PFSK-1 (cell line): ENCODE results near the gene UBASH3A.

Source experiments
- FOXP2 ChIP-seq: optimal IDR thresholded peaks from 2 replicates; pipeline ENCODE3; 2011; ENCODE audit warnings: borderline replicate concordance, control low read depth, inconsistent platforms; ENCODE audit not compliant: insufficient read depth; ENCODE audit errors: extremely low read length, extremely low read depth
- POLR2AphosphoS5 ChIP-seq: IDR thresholded peaks from 2 replicates; pipeline ENCODE4 v1.6.1; 2012; ENCODE audit warnings: low read depth, mild to moderate bottlenecking, control low read depth, low read length, moderate library complexity
- SIN3A ChIP-seq: IDR thresholded peaks from 2 replicates; pipeline ENCODE4 v1.6.1; 2012; ENCODE audit warnings: mild to moderate bottlenecking, low read length, moderate library complexity, borderline replicate concordance; ENCODE audit not compliant: insufficient read depth
- TAF1 ChIP-seq: IDR thresholded peaks from 2 replicates; pipeline ENCODE4 v1.6.1; 2012; ENCODE audit warnings: low read length, control low read depth, borderline replicate concordance; ENCODE audit not compliant: insufficient read depth
- TF ChIP-seq, protein P1 (sequence below), 2 experiments: IDR thresholded peaks; 2 replicates each; pipeline versions ENCODE4 v1.6.1 to v1.8.0; 2011 to 2012; ENCODE audit warnings: low read depth in 2 of 2, low read length in 2 of 2, control low read depth in 1 of 2, inconsistent platforms in 1 of 2, mild to moderate bottlenecking in 1 of 2, moderate library complexity in 1 of 2; ENCODE audit not compliant: insufficient read depth in 1 of 2

UBASH3A gene

DNA sequence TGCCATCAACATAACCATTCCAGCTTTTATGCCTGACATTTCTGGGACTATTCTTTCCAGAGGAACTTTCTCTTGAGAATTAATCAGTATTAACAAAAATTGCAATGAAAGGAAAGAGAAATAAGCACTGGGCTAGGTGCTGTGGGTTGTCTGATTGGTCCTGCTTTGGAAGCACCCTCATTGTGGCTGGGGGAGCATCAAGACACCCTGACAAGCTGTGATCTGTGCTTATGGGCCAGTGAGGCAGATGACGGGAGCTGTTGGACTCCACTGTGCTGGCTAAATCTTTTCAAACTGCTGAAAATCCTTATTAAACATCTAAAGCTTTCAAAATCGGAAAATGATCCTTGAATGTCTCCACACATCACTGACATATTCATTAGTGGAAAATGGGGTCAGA is 20.0 kb downstream of the UBASH3A start:
- no peak for TF ChIP-seq TAF1
- no peak for TF ChIP-seq SIN3A
- no peak for TF ChIP-seq FOXP2
- no peak for TF ChIP-seq POLR2AphosphoS5
- TF ChIP-seq, protein P1, sequence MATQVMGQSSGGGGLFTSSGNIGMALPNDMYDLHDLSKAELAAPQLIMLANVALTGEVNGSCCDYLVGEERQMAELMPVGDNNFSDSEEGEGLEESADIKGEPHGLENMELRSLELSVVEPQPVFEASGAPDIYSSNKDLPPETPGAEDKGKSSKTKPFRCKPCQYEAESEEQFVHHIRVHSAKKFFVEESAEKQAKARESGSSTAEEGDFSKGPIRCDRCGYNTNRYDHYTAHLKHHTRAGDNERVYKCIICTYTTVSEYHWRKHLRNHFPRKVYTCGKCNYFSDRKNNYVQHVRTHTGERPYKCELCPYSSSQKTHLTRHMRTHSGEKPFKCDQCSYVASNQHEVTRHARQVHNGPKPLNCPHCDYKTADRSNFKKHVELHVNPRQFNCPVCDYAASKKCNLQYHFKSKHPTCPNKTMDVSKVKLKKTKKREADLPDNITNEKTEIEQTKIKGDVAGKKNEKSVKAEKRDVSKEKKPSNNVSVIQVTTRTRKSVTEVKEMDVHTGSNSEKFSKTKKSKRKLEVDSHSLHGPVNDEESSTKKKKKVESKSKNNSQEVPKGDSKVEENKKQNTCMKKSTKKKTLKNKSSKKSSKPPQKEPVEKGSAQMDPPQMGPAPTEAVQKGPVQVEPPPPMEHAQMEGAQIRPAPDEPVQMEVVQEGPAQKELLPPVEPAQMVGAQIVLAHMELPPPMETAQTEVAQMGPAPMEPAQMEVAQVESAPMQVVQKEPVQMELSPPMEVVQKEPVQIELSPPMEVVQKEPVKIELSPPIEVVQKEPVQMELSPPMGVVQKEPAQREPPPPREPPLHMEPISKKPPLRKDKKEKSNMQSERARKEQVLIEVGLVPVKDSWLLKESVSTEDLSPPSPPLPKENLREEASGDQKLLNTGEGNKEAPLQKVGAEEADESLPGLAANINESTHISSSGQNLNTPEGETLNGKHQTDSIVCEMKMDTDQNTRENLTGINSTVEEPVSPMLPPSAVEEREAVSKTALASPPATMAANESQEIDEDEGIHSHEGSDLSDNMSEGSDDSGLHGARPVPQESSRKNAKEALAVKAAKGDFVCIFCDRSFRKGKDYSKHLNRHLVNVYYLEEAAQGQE (IDR thresholded peaks at IDR 0.05; ENCODE audit: insufficient read depth in 1 of 2, low read depth in 2 of 2, low read length in 2 of 2) = no peak

GRCh38 chr21:42424914-42425541 is 21.3 kb downstream of the UBASH3A start:
- no peak for TF ChIP-seq FOXP2
- no peak for TF ChIP-seq SIN3A
- TF ChIP-seq, protein P1 (IDR thresholded peaks at IDR 0.05; ENCODE audit: insufficient read depth in 1 of 2, low read depth in 2 of 2, low read length in 2 of 2) = no peak
- TF ChIP-seq TAF1 = no peak
- no peak for TF ChIP-seq POLR2AphosphoS5

DNA sequence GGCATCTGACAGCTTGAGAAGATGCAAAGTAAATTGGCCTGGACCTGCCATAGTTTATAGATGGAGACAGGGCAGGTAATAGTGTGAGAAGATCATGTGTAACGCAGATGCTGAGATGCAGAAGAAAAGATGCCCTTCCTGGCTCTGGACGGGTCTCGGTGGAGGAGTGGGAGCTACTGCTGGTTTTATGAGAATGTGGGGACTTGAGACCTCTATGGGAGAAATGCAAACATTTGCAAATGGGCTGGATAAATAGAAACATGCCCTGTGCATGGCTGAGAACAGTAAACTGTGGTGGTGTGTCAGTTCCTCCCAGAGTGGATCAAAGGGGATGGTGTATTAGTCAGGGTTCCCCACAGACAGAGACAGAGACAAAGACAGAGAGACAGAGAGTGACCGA is 21.9 kb downstream of the UBASH3A start:
- TF ChIP-seq POLR2AphosphoS5 (no peak), FOXP2 (no peak), TAF1 (no peak), SIN3A (no peak)
- TF ChIP-seq, protein P1 (IDR thresholded peaks at IDR 0.05; ENCODE audit: insufficient read depth in 1 of 2, low read depth in 2 of 2, low read length in 2 of 2) = no peak

- TF ChIP-seq POLR2AphosphoS5 (no peak), SIN3A (no peak), TAF1 (no peak), FOXP2 (no peak)
- TF ChIP-seq, protein P1 (IDR thresholded peaks at IDR 0.05; ENCODE audit: insufficient read depth in 1 of 2, low read depth in 2 of 2, low read length in 2 of 2) = no peak
These were observed 22.7 kb downstream of the UBASH3A start for GRCh38 chr21:42426424-42426823.
